Measurements from ENCODE around the gene CPS1. TPM values are rescaled to one million over a fixed set of nuclear protein-coding genes. Genes with fewer than 3 reads are reported as not detected.

Gene CPS1
- 12.4 and 23.2 TPM in 2 replicates for total RNA-seq

DNA sequence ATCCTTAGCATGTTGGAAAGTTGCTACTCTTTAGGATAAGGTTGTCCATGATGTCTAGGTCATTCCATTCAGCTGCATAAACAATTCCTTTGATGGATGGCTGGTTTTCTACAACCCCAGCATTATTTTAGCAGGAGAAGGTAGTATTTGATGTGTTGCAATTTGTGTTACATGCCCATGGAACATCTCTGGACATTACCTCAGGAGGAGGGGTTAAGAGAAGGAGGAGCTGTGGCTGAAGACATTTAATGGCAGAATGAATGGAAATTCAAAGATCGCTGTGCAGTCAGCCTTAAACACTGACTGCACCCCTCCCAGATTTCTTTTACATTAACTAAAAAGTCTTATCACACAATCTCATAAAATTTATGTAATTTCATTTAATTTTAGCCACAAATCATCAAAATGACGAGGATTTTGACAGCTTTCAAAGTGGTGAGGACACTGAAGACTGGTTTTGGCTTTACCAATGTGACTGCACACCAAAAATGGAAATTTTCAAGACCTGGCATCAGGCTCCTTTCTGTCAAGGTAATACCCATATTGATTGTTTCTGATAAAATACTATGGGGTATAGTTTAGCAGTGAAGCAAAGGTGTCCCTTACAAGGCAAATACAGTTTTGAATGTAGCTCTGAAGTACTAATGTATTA is at the start of gene CPS1:
Gene CPS1, plus strand, starts transcription at position 271 of the 652 bp plus-strand sequence. Its CDS starts 135 bp downstream, at position 406.

Other genes starting within 250 kb of the CPS1 start
- gene MYL1, start 241.4 kb upstream of the CPS1 start, total RNA-seq = not detected in 2 replicates
- gene LANCL1, start 79.8 kb upstream of the CPS1 start, total RNA-seq = 34.6 and 52.8 TPM in 2 replicates

Data from myometrial cell (primary cell).